Measurements from ENCODE around the gene DSG2.

GRCh38 chr18:31553800-31554199, 55.8 kb downstream of the DSG2 start:
- TF ChIP-seq, protein P1, sequence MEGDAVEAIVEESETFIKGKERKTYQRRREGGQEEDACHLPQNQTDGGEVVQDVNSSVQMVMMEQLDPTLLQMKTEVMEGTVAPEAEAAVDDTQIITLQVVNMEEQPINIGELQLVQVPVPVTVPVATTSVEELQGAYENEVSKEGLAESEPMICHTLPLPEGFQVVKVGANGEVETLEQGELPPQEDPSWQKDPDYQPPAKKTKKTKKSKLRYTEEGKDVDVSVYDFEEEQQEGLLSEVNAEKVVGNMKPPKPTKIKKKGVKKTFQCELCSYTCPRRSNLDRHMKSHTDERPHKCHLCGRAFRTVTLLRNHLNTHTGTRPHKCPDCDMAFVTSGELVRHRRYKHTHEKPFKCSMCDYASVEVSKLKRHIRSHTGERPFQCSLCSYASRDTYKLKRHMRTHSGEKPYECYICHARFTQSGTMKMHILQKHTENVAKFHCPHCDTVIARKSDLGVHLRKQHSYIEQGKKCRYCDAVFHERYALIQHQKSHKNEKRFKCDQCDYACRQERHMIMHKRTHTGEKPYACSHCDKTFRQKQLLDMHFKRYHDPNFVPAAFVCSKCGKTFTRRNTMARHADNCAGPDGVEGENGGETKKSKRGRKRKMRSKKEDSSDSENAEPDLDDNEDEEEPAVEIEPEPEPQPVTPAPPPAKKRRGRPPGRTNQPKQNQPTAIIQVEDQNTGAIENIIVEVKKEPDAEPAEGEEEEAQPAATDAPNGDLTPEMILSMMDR (IDR thresholded peaks at IDR 0.05; ENCODE audit: borderline replicate concordance, extremely low read depth, low read length, poor library complexity, severe bottlenecking): no peak
- TF ChIP-seq EZH2 (IDR thresholded peaks at IDR 0.05; ENCODE audit: borderline replicate concordance, low read depth, low read length, severe bottlenecking): no peak
